ENCODE data around the gene ANO7.

ANO7 gene, protein sequence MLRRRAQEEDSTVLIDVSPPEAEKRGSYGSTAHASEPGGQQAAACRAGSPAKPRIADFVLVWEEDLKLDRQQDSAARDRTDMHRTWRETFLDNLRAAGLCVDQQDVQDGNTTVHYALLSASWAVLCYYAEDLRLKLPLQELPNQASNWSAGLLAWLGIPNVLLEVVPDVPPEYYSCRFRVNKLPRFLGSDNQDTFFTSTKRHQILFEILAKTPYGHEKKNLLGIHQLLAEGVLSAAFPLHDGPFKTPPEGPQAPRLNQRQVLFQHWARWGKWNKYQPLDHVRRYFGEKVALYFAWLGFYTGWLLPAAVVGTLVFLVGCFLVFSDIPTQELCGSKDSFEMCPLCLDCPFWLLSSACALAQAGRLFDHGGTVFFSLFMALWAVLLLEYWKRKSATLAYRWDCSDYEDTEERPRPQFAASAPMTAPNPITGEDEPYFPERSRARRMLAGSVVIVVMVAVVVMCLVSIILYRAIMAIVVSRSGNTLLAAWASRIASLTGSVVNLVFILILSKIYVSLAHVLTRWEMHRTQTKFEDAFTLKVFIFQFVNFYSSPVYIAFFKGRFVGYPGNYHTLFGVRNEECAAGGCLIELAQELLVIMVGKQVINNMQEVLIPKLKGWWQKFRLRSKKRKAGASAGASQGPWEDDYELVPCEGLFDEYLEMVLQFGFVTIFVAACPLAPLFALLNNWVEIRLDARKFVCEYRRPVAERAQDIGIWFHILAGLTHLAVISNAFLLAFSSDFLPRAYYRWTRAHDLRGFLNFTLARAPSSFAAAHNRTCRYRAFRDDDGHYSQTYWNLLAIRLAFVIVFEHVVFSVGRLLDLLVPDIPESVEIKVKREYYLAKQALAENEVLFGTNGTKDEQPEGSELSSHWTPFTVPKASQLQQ

DNA sequence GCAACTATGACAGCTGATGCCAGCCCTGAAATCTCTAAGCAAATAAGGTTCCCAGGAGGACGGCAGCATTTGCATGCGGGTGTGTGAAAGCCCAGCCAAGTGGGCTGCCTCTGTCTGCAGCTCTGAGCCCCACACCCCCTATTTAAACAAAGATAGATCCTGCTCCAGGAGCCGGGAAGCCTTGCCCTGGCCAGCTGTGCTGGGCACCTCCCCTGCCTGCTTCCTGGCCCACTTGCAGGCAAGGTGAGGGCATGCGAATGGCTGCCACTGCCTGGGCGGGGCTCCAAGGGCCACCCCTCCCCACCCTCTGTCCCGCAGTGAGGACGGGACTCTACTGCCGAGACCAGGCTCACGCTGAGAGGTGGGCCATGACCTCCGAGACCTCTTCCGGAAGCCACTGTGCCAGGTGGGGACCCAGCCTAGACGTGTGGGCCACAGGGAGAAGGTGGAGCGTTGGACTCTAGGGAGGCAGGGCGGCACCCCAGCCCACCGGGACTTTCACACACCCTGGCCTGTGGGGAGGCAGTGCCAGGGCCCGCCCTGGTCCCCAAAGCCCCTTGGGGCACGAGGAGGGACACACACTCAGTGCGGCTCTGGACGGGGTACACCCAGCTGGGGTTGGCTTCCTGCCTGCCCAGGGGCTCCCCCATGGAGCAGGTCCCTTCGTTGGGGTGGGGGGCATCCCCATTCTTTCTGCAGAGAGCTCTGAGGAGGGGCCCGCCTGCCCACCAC, at the start of gene ANO7:
TSS of gene ANO7 (plus strand) at position 317 of the 732 bp plus-strand sequence. CDS start 1,387 bp downstream, outside the sequence.
- no peak for DNase-seq

DNA sequence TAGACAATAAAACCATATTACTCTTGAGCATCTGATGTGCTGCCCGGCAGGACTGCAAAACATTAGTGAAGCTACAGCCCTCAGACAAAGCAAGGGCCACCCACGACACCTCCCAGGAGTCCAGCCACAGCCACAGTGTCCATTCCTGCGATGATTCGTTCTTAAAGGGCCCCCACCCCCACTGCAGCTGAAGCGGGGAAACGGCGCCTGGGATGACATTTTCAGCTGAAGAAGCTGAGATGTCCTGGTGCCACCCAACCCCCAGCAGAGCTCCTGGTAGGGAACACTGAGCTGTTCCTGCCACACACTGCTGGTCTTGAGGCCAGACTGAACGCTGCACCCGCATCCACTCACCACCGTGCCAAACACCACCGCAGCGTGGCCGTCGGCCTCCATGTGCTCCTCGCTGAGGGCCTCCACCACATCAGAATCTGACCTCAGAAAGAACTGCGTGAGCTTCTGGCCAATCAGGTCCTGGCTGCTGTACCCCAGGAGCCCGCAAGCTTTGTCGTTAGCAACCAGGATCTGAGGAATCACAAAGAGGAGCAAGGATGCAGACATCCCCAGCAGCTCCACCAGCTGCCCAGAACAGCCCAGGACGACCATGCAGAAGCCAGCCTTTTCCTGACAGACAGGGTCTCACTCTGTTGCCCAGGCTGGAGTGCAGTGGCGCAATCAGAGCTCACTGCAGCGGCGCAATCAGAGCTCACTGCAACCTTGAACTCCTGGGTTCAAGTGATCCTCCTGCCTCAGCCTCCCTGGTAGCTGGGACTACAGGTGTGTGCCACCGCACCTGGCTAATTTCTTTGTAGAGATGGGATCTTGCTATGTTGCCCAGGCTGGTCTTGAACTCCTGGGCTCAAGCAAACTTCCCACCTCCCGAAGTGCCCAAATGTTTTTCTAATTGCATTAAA, 48.7 kb upstream of the ANO7 start:
- no peak for DNase-seq

DNA sequence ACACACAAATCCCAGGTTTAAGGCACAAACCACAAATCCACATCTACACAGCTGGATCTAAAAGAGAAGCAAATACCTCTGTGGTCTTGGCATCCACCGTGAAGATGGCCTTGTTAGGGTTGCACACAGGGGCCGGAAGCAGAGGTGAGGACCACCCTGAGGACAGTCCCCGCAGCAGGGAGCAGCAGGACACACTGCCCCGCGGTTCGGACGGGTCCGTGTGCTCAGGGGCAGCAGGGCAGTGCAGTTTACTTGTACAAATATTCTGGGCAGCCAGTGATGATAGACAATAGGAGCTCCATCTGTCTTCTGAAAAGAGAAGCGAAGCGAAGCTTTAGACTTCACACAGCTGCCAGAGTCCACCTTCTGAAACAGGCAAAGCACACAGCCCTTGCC, 48.0 kb upstream of the ANO7 start:
- no peak for DNase-seq

DNA sequence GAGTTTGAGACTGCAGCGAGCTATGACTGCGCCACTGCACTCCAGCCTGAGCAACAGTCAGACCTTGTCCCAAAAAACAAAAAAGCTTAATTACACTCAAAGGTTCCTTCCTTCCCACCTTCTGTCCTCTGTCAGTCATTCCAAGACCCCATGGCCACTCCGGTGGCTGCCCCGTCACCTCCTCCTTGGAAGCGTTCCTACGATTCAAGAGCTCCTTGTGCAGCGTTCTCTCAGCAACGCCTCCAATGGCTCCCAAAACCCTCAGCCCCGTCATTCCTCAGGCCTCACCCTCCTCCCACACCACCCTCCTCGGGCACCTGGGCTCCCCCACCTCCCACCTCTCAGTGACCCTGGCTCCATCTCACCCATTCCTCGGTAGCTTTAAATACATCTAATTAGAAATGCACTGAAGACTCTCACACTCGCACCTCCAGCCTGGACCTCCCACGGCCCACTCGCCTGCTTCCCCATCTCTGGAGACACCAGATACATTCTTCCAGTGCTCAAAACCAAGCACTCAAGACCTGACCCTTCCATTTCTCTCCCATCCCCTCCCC, 47.2 kb upstream of the ANO7 start:
- no peak for DNase-seq

DNA sequence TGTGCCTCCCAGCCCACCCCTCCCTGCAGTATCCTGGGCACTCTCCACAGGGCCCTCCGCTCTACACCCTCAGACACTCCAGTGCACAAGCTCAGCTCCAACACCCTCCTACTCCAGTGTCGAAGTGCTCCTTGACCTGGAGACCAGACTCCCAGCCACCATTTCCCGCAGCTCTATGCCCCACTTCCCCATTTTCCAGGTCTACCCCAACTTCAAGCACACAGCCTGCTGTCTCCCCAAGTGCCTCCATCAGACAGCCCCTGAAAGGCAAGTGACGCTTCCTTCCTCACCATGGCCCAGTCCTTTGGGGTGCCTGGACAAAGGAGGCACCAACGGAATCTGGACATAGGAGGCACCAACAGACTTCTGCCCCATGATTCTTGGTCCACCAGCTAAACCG, 46.4 kb upstream of the ANO7 start:
- DNase-seq, result no peak

DNA sequence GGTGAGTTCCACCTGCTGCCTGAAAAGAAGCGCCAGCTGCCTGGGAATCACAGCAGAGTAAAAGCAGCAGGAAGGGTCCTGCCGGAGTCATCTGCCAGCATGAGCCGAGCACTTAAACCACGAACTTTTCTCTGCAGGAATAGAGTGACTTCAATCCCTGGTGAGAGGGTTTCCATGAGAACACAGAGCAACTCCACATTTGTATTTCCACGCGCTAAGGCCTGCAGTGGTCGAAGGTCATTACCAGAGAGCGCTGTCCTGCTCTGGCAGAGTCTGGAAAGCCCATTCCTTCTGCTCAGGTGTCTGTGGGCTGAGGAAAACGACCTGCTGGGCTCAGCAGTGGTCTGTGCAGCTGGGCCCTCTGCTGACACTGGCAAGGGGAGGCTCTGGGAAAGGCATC, 45.9 kb upstream of the ANO7 start:
- DNase-seq, result no peak

DNA sequence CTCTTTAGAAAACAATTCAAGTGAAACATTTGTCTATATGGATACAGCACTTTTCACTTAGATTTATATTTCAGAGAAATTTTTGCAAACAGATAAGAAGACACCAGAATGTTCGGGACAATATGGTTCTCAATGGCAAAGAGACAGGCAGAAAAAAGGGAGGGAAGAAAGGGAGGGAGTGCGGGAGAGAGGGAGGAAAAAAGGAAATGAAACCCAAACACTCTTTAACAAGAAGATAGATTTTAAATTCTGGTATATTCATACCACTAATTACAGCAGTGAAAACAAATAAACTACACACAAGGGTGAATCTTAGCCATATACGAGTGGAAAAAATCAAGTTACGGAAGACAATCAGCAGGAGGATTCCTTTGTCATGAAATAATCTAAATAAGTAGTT, 42.2 kb upstream of the ANO7 start:
- no peak for DNase-seq

DNA sequence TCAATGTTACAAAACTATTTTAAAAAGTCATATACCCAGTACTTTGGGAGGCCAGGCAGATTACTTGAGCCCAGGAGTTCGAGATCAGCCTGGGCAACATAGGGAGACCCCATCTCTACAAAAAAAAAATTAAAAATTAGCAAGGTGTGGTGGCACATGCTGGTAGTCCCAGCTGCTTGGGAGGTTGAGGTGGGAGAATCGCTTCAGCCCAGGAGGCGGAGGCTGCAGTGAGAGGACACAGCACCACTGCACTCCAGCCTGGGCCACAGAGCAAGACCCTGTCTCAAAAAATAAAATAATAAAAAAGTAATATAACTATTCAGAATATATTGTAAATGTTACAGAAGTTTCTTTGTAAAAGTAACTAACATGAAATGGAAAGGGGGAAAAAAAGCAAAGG, 41.1 kb upstream of the ANO7 start:
- DNase-seq, result no peak

DNA sequence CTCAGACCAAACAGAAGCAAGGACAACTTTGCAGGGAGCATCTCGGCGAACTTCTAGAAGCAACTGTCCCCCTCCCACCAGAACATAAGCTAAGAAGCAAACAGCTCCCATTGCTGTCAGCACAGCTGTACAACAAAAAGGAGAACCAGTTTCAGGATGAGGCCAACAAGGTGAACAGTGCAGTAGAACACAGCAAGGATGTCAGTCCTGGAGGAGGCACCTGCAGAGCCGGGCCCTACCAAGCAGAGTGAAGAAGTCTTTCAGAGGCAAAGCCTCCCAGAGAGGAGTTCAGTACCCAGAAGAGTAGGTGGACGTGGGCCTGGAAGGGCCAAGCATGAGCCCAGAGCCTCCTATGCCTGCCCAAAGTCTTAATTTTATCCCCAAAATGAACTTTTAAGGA, 40.2 kb upstream of the ANO7 start:
- no peak for DNase-seq

DNA sequence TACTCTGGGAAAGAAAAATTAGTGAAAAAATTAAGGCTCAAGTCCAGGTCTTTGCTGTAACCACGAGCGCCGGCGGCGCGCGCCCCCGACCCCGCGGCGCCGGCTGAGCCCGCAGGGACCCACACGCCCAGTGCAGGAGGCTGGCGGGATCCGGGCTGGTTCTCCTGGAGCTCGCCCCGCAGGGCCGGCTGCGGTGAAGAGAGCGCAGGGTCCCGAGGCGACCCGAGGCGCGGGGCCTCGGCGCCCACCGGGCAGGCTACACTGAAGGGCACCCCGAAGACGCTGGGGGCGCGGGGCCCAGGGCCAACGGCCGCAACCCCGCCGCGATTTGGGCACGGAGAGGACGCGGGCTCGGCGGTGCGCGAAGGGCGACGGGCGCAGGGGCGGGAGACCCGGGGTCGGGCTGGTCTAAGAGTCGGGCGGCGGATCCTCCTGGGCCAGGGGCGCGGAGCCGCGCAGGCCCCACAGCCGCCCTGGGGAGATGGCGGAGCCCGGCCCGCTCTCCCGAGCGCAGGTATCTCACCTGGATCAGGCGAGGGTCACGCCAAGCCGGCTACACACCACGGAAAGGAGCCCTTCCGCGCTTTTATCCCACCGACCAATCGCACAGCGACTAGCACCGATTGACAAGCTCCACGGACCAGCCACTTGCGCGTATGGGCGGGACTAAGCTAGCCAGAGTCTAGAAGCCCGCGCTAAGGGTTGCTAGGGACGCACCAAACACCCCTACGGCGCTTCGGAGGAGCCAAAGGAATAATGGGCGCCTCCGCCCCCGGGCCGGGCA, 39.4 kb upstream of the ANO7 start, which contains the start of gene PASK:
TSS of gene PASK (minus strand) at position 582 of the 784 bp plus-strand sequence. CDS start 6,440 bp downstream, outside the sequence.
- DNase-seq, result peak; percentile 91

DNA sequence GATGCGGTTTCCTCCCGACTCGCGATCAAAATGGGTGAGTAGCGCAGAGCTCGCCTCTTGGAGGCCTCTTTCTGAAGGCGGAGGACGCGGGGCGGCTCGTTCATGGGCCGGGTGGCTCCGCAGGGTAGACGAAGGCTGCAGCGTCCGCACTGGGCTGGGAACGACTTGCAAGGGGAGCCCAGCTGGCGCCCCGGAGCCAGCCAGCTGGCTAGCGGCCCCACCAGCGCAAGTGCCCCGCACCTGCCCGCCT, 38.9 kb upstream of the ANO7 start:
- no peak for DNase-seq

DNA sequence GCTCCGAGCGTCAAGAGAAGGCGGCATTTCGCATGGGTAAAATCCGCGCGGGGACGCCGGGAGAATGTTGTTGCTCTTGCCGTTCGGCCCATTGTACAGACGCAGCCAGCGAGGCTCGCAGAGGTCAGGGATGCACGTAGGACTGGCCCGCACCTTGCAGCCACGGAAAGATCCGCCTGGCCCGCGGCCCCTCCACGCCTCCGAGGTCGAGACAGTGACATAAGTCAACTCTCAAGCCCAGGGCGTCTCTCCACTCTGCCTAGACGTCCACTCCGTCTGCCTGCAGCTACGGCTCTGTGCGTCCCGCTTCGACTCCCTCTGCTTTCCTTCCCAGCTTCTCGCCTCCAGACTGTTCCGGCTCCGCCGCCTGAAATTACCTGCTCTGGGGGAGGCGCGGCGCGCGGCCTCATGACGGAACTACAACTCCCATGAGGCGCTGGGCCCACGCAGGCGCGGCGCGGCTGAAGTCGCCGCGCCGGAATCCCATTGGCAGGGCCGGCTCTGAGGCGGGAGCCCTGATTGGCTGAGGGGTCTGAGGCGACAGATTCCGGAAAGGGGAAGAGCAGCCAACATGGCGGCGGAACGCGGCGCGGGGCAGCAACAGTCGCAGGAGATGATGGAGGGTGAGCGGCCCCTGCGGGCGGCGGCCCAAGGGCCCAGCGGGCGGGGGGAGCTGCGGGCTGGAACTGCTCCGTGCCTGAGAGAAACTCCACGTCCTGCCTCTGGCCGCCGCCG, 38.4 kb upstream of the ANO7 start, which contains the start of gene PPP1R7:
TSS of gene PPP1R7 (plus strand) at position 543 of the 735 bp plus-strand sequence. CDS start at position 572, 29 bp downstream.
- DNase-seq, result peak; percentile 92

DNA sequence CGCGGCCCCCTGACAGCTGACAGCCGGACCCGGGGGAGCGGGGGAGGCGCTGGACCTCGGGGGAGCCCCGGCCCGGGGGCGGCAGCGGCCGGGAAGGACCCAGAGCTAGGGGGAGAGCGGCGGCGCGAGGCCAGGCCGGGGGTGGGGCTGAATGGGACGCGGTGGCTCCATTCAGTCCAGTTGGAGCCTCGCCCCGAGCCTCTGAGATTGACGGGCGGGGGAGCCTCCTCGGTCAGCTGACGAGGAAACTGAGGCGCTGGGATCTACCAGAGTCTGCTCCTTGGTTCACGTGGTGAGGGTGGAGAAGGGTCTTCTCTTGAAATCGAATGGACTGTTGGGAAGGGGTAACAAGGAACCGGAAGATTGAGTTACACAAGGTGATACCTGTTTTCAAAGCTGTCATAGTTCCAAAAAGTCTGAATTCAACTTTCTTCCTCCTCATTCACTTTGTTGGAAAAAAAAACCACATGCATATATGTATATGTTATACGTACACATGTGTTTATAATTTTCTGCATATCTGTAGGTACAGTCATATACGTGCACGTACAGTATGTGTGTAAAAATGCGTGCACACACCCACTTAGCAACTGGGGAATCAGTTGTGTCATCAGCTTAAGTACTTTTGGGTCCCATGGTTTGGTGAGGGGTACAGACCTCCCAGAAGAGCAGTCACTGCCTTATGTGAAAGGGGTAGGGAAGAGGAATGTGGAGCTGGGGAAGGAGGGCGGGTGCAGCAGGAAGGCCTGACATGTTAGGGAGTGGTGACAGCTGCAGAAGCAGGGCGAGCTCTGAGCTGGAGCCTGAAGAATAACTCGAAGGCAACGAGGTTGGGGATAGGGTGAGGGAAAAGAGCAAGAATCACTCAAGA, 37.6 kb upstream of the ANO7 start:
- no peak for DNase-seq

DNA sequence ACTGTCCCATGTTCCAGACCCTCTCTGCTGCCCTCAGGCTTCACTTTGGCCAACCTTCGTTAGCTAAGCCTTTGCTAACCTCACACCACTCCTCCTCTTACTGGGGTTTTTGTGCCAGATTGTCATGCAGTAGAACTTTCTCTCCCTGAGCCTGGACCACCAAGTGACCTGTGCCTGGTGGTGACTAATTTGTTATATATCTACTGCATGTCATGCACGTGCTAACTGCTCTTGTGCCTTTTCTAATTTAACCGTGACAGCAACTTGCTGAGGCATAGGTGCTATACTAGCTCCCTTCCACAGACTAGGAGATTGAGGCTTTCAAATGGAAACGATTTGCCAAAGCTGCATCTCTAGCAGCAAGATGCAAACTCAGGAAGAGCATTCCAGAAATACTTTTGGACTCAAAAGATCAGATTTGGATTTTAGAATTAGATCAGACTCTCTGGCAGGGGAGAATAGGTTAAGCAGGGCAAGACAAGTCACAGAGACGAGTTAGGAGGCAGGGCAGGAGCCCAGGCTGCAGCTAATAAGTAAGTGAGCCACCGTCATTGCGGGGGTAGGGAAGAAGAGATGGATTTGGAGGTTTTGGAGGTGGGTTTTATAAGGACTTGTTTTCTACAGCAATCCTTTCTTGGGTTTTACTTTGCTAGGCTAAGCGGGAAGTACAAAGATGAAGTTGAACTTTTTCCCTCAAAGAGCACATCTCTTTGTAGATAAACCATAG, 36.4 kb upstream of the ANO7 start:
- DNase-seq, result no peak

DNA sequence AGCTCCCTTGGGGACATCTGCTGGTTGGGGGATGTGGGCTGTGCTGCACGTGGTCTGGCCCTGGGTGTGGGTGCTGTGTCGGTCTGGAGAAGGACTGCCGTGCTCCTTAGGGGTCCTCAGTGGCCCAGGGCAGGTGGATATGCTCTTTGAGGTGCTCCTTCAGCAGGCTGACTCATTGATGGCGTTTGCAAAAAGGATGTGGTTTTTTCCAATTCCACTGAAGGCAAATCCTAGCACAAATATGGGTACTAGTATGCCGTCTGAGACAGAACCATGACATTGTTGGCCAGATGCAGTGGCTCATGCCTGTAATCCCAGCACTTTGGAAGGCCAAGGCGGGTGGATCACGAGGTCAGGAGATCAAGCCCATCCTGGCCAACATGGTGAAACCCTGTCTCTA, 34.9 kb upstream of the ANO7 start:
- DNase-seq, result no peak

DNA sequence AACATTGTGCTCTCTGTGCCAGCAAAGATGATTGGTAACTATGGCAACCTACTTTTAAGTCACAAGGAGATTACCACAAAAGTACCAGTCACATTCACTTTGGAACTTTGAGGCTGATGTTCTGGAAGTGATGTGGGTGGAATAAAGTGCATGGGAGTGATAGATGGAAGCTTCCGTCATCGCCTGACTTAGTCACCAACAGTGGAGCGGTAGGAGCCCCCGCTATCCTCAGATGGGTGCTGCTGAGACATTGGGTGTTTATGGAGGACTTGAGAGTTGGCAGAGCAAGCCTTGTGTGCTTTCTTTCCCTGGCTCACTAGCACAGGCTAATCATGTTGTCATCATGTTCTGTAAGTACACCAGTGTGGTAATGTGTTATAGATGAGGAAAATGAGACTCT, 33.6 kb upstream of the ANO7 start:
- DNase-seq, result no peak

DNA sequence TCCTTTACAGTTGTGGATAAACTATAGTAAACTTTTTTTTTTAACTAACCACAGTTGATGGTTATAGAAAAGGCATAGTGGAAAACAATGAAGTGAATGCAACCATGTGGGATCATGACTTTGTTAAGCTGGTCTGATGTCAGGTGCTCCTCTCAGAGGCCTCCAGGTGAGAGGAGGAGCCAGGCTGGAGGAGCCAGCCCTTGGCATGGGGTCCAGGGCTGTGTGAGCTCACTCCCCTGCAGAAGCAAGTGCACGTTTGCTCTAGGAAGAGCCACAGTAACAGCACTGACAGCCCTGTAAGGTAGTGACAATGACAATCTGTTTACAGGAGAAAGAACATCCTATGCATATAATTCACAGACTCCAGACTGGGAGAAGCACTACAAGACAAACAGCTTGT, 32.5 kb upstream of the ANO7 start:
- no peak for DNase-seq

DNA sequence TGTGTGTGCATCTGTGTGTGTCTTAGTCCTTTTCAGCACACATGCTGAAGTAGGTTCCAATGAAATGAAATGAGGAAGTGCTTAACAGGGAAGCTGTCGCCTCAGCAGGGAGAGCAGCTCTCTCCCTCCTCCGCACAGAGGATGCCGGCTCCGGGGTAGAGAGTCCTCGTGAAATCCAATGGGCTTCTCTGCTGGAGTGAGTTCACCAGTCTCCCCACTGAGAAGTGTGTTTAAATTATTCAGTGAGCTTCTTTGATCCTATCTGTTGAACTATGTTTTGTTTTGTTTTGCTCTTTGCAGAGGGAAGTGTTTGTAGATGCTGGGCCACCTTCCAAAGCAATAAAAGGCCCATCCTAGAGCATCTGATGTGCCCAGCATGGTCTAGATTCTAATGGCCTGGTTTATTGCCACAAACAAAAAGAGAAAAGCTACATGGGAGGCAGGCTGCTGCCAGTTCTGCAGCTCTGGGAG, 31.5 kb upstream of the ANO7 start:
- peak; percentile 45 for DNase-seq
